Activated CD4-positive, CD25-positive, alpha-beta regulatory T cell treated with anti-CD3 and anti-CD28 coated beads, Interleukin-2, amount 50 U/mL, for 16 hours (primary cell): ENCODE results near the gene TMC7.
"Not testable (repeated sequence)": the region's sequence is repeated elsewhere in the genome, so short reads cannot be mapped to it uniquely, and the experiment has no call there.

Experiments used
- DNase-seq: peaks from one replicate; pipeline ENCODE4 v3.0.0-alpha.2; 2020; ENCODE audit warnings: low read depth, low spot score

TMC7 gene

GRCh38 chr16:18983565-18984434 is at the start of gene TMC7:
TSS of gene TMC7 (plus strand) at chr16:18983934. CDS start at chr16:18984064, 130 bp downstream.
- DNase-seq = no peak

GRCh38 chr16:18936727-18937340 is 46.9 kb upstream of the TMC7 start:
- DNase-seq = no peak

- no peak for DNase-seq
Measured at GRCh38 chr16:18937390-18937789, 46.3 kb upstream of the TMC7 start.

- DNase-seq = no peak
Measured at GRCh38 chr16:18938986-18939385, 44.7 kb upstream of the TMC7 start.

- DNase-seq = no peak
Measured at GRCh38 chr16:18941471-18941870, 42.3 kb upstream of the TMC7 start.

- no peak for DNase-seq
Measured at GRCh38 chr16:18942061-18942460, 41.7 kb upstream of the TMC7 start.

- DNase-seq = no peak
Measured at GRCh38 chr16:18943414-18943813, 40.3 kb upstream of the TMC7 start.

GRCh38 chr16:18945233-18945632 is 38.5 kb upstream of the TMC7 start:
- DNase-seq = no peak

GRCh38 chr16:18948372-18949020 is 35.2 kb upstream of the TMC7 start:
- no peak for DNase-seq

GRCh38 chr16:18950469-18951185 is 33.1 kb upstream of the TMC7 start:
- DNase-seq = no peak

GRCh38 chr16:18953547-18953946 is 30.2 kb upstream of the TMC7 start:
- no peak for DNase-seq

- not testable (repeated sequence) for DNase-seq
Measured at GRCh38 chr16:18955874-18956580, 27.7 kb upstream of the TMC7 start.

- not testable (repeated sequence) for DNase-seq
Measured at GRCh38 chr16:18956658-18957241, 27.0 kb upstream of the TMC7 start.

- no peak for DNase-seq
Measured at GRCh38 chr16:18958621-18959029, 25.1 kb upstream of the TMC7 start.

GRCh38 chr16:18959031-18959505 is 24.7 kb upstream of the TMC7 start:
- no peak for DNase-seq

- no peak for DNase-seq
Measured at GRCh38 chr16:18965555-18965954, 18.2 kb upstream of the TMC7 start.

- DNase-seq = no peak
Measured at GRCh38 chr16:18966791-18967190, 16.9 kb upstream of the TMC7 start.

- DNase-seq = peak; percentile 59
Measured at GRCh38 chr16:18969050-18969854, 14.5 kb upstream of the TMC7 start.

- DNase-seq = no peak
Measured at GRCh38 chr16:18969855-18970240, 13.9 kb upstream of the TMC7 start.

GRCh38 chr16:18975109-18975508 is 8.6 kb upstream of the TMC7 start:
- no peak for DNase-seq
